Suppressor macrophage treated with lipopolysaccharide for 4 hours (primary cell): ENCODE data around the gene GCAT.

Experiments used
- DNase-seq: peaks from one replicate; pipeline ENCODE4 v3.0.0-alpha.2; 2020

Gene GCAT

GRCh38 chr22:37848587-37849088, 40.9 kb downstream of the GCAT start:
- DNase-seq, result peak; percentile 30

DNA sequence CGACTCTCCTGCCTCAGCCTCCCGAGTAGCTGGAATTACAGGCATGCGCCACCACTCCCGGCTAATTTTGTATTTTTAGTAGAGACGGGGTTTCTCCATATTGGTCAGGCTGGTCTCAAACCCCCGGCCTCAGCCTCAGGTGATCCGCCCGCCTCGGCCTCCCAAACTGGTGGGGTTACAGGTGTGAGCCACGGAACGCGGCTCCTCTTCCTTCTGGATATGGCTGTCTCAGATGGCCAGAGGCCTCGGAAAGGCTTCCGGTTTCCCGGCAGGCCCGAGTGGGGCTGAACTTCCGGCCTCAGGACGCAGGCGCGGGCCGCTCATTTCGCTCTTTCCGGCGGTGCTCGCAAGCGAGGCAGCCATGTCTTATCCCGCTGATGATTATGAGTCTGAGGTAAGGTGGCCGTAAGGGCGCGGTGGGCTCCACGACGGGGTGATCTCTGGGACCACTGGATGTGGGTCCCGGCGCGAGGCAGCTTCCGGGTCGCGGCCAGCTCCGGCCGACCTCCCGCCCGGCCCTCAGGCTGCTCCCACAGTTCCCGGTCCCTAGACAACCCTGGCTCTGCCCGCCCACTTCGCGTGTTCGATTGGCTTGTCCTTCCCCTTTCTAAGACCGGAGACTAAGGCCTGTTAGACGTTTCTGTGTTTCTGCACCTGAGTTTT, 41.5 kb downstream of the GCAT start, which contains the start of gene EIF3L:
TSS of gene EIF3L (plus strand) at position 331 of the 663 bp plus-strand sequence. CDS start at position 362, 31 bp downstream.
- peak; percentile 94 for DNase-seq

- DNase-seq, result no peak
Measured at GRCh38 chr22:37850801-37851200, 43.1 kb downstream of the GCAT start.

DNA sequence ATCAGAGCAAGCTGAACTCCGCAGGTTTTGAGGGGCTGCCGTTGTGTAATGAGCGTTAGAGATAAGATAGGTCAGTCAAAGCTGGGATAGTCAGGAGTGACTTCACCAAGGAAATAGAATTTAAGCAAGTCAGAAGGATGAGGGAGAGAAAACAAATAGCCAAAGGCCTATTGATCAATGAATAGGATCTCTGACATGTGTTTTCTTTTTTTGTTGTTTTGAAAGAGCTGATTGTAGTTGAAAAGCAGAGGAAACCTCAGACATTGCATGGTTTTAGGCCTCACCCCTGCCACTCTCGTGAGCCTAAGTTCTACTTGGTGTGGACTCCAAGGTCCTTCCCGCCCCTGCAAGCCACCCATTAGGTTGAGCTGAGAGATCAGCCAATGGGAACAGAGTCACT, 44.7 kb downstream of the GCAT start:
- DNase-seq, result no peak

GRCh38 chr22:37854946-37855345, 47.2 kb downstream of the GCAT start:
- no peak for DNase-seq

GRCh38 chr22:37855462-37855861, 47.7 kb downstream of the GCAT start:
- DNase-seq, result no peak

DNA sequence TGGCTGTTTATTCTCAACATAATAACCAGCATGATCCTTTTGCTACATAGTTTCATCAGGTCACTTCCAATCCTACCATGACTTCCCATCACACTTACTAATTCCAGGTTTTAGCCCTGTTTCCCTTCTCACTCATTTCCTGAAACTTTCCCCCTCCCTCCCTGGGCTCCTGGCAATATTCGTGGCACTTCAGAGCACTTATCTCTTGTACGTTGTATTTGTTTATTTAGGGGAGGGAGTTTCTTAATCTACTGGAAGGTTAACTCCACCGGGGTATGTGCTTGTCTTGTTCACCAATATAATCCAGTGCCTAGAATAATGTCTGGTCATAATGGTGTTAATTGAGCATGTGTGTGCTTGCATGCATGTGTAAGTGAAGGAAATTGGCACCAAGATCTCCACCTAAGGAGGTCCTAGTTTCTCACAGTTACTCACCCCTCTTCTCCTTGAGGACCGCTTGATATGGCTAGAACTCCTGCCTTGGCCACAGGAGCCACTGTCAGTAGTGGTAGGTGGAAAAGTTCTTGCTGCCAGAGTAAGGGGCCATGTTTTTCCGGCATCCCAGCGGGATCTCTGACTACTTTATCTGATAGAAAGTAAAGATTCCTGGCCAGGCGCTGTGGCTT, 53.2 kb downstream of the GCAT start:
- no peak for DNase-seq

- no peak for DNase-seq
Measured at GRCh38 chr22:37862570-37863325, 55.0 kb downstream of the GCAT start.

DNA sequence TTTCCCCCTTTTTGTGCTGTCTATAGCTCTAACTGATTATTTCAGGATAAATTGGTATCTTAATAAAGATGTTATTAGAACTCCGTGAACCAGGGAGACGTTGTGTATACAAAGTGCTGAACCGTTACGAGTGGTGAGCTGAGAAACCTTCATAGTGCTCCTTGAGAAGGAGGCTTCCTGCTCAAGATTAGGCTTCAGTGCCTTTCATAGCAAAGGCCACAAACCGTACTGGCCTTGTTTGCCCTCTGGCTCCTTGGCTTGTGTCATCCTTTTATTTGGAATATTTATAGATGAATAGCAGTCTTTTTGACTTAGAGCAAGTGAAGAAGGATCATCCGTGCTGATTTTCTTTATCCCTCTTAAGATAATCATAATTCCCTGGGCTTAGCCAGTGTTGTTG, 57.8 kb downstream of the GCAT start:
- no peak for DNase-seq
